ENCODE results near the gene CLEC2A.
"Not testable (repeated sequence)": the region's sequence is repeated elsewhere in the genome, so short reads cannot be mapped to it uniquely, and the experiment has no call there.

The CLEC2A gene

DNA sequence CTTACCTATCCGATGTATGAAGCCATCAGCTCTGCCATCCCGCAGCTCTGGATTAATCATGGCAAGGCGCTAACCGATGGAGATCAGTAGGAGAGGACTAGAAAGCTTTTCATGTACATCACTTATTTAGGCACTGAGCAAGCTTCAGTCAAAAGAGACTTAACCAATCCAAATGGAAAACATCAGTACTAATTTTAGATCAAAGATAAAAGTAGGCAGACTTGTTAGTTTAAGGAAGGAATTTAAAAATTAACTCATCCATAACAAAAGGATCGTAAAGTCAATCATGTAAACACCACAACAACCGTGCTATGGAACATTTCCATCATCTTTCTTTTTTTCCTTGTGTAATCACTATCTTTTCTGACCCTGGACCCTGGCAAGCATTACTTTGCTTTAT is at the start of gene CLEC2A:
TSS of gene CLEC2A (minus strand) at position 101 of the 400 bp plus-strand sequence. CDS start at position 60, 41 bp downstream.
- no peak for DNase-seq

DNA sequence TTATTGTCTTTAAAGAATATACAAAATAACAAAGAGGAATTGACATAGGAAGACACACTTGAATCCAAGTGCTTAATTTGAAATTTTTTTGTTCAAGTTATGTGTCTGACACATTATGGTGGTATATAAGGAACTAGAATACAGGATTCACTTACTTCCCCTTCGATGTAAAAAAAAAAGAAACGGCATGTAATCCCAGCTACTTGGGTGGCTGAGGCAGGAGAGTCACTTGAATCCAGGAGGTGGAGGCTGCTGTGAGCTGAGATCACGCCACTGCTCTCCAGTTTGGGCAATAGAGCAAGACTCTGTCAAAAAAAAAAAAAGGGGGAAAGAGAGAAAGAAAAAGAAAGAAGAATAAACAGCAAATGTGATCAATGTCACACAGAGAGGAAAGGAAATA is 48.0 kb upstream of the CLEC2A start:
- no peak for DNase-seq

GRCh38 chr12:9977916-9978315 is 45.7 kb upstream of the CLEC2A start:
- DNase-seq: no peak

GRCh38 chr12:9976626-9977025 is 44.5 kb upstream of the CLEC2A start:
- not testable (repeated sequence) for DNase-seq

DNA sequence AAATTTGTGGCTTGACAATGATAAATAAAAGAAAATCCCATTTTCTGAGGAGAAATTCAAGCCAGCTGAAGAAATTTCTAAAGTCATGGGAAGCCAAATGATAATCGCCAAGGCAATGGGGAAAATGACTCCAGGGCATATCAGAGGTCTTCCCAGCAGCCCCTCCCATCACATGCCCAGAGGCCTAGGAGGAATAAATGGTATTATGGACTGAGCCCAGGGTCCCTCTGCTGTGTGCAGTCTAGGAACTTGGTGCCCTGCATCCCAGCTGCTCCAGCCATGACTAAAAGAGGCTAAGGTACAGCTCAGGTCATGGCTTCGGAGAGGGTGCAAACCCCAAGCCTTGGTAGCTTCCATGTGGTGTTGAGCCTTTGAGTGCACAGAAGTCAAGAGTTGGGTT is 43.4 kb upstream of the CLEC2A start:
- DNase-seq: no peak

- not testable (repeated sequence) for DNase-seq
Measured at GRCh38 chr12:9974731-9975130, 42.6 kb upstream of the CLEC2A start.

GRCh38 chr12:9973949-9974348 is 41.8 kb upstream of the CLEC2A start:
- DNase-seq: no peak

- peak; percentile 56 for DNase-seq
Measured at GRCh38 chr12:9971181-9971580, 39.0 kb upstream of the CLEC2A start, which contains the start of gene CLEC12A. TSS of gene CLEC12A (plus strand) at chr12:9971409. CDS start at chr12:9971597, 188 bp downstream.

DNA sequence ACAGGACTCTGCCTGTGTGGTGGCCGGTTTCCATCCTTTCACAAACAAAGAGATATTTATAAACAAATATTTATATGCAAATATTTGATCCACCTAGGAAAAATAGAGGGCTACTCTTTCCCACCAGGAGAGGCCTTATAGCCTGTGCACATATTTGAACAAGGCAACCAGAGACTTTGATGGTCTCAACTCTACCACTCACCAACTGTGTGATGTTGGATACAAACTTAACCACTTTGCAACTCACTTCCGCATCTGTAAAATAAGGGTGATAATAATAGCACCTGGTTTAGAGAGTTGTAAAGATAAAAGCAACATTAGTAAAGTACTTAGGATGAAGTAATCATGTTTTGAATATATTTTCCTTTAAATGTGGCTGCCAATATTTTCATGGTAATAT is 37.5 kb upstream of the CLEC2A start:
- DNase-seq: no peak

DNA sequence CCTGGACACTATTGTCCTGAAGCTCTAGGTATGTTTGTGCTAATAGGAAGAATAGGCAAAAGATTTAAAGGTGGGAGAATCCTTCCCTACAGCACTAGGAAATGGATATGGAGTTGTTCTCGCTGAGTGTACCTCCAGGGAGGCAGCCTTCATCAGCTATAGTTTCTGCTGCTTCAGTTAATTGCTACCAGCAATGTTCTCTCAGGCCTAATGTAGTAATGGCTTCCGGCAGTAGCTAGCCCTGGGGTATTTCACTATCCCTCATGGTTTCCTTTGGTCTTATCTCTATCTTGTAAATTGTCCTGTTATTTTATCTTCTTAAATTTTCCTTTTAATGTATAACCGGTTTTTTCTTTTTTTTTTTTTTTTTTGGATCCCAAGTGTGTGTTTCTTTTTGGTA is 29.7 kb upstream of the CLEC2A start:
- no peak for DNase-seq

GRCh38 chr12:9961106-9961505 is 28.9 kb upstream of the CLEC2A start:
- DNase-seq: no peak

DNA sequence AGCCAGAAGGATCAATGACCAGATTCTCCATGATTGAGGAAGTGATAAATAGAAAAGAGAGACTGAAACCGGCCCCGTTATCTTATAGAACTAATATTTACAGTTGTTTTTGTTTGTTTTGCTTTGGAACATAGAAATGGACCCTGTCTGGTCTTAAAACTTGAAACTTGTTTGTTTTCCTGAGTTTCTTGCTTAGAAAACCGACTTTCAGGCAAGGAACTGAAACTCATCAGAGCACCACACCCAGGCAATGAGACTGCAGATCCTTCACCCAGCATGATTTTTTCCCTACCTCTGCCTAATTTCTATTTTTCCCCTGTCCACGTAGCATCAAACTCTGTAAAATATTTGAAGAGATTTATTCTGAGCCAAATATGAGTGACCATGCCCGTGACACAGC is 28.4 kb upstream of the CLEC2A start:
- no peak for DNase-seq

- no peak for DNase-seq
Measured at GRCh38 chr12:9957834-9958233, 25.7 kb upstream of the CLEC2A start.

DNA sequence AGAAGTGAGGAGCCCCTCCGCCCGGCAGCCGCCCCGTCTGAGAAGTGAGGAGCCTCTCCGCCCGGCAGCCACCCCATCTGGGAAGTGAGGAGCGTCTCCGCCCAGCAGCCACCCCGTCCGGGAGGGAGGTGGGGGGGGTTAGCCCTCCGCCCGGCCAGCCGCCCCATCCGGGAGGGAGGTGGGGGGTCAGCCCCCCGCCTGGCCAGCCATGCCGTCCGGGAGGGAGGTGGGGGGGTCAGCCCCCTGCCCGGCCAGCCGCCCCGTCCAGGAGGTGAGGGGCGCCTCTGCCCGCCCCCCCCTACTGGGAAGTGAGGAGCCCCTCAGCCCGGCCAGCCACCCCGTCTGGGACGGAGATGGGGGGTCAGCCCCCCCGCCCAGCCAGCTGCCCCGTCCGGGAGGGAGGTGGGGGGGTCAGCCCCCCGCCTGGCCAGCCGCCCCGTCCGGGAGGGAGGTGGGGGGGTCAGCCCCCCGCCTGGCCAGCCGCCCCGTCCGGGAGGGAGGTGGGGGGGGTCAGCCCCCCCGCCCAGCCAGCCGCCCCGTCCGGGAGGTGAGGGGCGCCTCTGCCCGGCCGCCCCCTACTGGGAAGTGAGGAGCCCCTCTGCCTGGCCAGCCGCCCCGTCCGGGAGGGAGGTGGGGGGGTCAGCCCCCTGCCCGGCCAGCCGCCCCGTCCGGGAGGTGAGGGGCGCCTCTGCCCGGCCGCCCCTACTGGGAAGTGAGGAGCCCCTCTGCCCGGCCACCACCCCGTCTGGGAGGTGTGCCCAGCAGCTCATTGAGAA is 21.0 kb upstream of the CLEC2A start:
- DNase-seq: not testable (repeated sequence)

GRCh38 chr12:9951026-9951675 is 19.0 kb upstream of the CLEC2A start:
- no peak for DNase-seq

DNA sequence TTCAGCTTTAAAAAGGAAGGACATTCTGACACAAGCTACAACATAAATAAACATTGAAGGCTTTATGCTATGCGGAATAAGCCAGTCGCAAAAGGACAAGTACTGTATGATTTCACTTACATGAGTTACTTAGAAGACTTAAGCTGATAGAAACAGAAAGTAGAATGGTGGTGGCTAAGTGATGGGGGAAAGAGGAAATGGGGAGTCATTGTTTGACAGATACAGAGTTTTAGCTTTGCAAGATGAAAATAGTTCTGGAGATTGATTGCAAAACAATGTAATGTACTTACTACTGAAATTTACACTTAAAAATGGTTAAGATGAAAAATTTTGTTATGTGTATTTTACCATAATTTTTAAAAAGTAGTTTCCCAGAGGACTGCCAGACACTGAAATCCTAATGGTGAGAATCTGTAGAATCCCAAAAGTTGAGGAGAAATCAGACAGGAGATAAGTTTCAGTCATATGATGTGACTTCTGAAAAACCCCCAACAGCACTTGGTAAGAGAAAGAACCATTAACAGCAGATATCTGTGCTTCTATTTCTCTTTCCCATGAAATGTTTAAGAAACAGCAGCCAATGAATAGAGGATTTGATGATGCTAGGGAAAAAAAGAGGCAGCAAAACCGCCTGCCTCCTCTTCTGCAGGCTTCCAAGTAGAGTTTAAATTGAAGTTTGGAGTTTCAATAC is 16.6 kb upstream of the CLEC2A start:
- DNase-seq: peak; percentile 38

GRCh38 chr12:9947674-9948073 is 15.5 kb upstream of the CLEC2A start:
- peak; percentile 26 for DNase-seq

- no peak for DNase-seq
Measured at GRCh38 chr12:9944391-9944790, 12.2 kb upstream of the CLEC2A start.

DNA sequence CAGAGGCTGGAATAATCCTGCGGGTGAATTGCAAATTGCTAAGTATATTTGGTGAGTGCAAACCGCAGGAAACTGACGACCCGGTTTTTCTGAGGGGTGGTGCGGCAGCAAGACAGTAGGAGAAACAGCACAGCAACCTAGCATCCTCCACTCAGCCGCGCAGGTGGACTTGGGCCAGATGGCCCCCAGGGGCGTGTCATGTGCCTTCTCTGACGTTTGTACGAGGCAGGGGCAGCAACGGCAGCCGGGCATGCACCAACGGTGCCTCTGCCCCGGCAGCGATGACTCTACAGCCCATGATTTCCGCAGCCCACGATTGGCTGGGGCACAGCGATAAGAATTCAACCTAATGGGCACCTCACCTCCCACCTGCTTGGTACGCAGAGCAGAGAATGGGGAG is 11.1 kb upstream of the CLEC2A start:
- DNase-seq: no peak

DNA sequence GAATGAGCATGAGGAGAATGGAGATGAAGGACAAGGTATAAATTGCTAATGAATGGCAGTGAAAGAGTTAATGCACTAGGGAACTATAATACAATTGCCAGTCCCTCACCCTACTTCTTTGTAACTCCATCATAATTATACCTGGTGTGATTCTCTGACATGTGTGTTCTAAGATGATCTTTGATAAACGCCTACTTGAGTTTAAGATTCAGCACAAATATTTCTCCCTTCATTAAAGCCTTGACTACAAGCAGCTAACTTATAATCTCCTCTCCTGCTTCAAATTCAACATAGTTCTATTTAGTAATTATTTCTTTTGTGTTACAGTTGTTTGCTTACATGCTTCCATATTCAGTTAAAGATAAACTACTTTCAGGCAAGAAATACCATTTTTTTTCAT is 9.7 kb upstream of the CLEC2A start:
- no peak for DNase-seq

GRCh38 chr12:9940375-9940774 is 8.2 kb upstream of the CLEC2A start:
- DNase-seq: peak; percentile 83

- no peak for DNase-seq
Measured at GRCh38 chr12:9936591-9936990, 4.4 kb upstream of the CLEC2A start.

GRCh38 chr12:9935026-9935425 is 2.9 kb upstream of the CLEC2A start:
- DNase-seq: no peak

GRCh38 chr12:9933958-9934357 is 1.8 kb upstream of the CLEC2A start:
- DNase-seq: no peak

Data from OCI-M1 (cell line).